Effector memory CD8-positive, alpha-beta T cell (primary cell): ENCODE measurements around the gene RNGTT.

Source experiments
- ATAC-seq: fragments of 150-1000 bp; cut with Tn5 transposase; replicated peaks from 2 replicates; pipeline ENCODE4 v1.10.0; 2021; ENCODE audit warnings: mild to moderate bottlenecking, moderate library complexity
- DNase-seq, 3 experiments: peaks; one replicate each; pipeline ENCODE4 v3.0.0; 2021
- H3K27ac Mint-ChIP-seq, 2 donors: one replicate each; pipeline ENCODE4 v1.8.0; 2022; ENCODE audit warnings: mild to moderate bottlenecking in 2 of 2, mixed read lengths in 2 of 2, moderate library complexity in 2 of 2
- H3K27me3 Mint-ChIP-seq, 2 donors: one replicate each; pipeline ENCODE4 v1.8.0; 2022; ENCODE audit warnings: mixed read lengths in 2 of 2
- H3K36me3 Mint-ChIP-seq: one replicate; pipeline ENCODE4 v1.8.0; 2022; ENCODE audit warnings: mild to moderate bottlenecking, moderate library complexity, mixed read lengths; ENCODE audit not compliant: insufficient read depth
- H3K4me1 Mint-ChIP-seq, 2 donors: one replicate each; pipeline ENCODE4 v1.8.0; 2022; ENCODE audit warnings: low read depth in 2 of 2, mixed read lengths in 2 of 2
- H3K4me3 Mint-ChIP-seq, 2 donors: one replicate each; pipeline ENCODE4 v1.8.0; 2022; ENCODE audit warnings: mild to moderate bottlenecking in 2 of 2, mixed read lengths in 2 of 2, moderate library complexity in 2 of 2
- H3K9me3 Mint-ChIP-seq, 2 donors: one replicate each; pipeline ENCODE4 v1.8.0; 2022; ENCODE audit warnings: mixed read lengths in 2 of 2
- total RNA-seq, 9 experiments: gene quantifications; one replicate each; lab custom pipeline; 2026; lab: John Stamatoyannopoulos, UW

Gene RNGTT
- 50.3 to 76.8 (median 68.0) reads per million in 9 experiments for total RNA-seq

GRCh38 chr6:88963139-88964090 lies at the start of gene RNGTT:
Gene RNGTT, minus strand, starts transcription at chr6:88963618. Its CDS starts 209 bp downstream, at chr6:88963409.
- H3K27me3 Mint-ChIP-seq: no peaks in the 10 kb centered on the region
- peak within 1 kb of the TSS; percentile 94 to 95 for H3K27ac Mint-ChIP-seq
- DNase-seq: peak; percentile 95 to 96 (median 96)
- H3K4me1 Mint-ChIP-seq: peaks cover 26 to 29% of the 10 kb centered on the region in 2 donors
- no peaks in the 10 kb centered on the region for H3K9me3 Mint-ChIP-seq
- H3K36me3 Mint-ChIP-seq: peaks cover 12% of the 10 kb centered on the region
- peak; percentile 98 for ATAC-seq
- H3K4me3 Mint-ChIP-seq: peak within 1 kb of the TSS; percentile 96 to 97

- no peaks in the 10 kb centered on the region for H3K36me3 Mint-ChIP-seq
- H3K4me3 Mint-ChIP-seq: no peak overlapping the region
- peaks cover 3% of the 10 kb centered on the region in 2 donors for H3K4me1 Mint-ChIP-seq
- no peak overlapping the region for H3K27ac Mint-ChIP-seq
- ATAC-seq: no peak
- no peaks in the 10 kb centered on the region for H3K9me3 Mint-ChIP-seq
- no peak for DNase-seq
- peaks cover 0 to 8% of the 10 kb centered on the region in 2 donors for H3K27me3 Mint-ChIP-seq
Measured at GRCh38 chr6:89011436-89011835, 48.0 kb upstream of the RNGTT start.

GRCh38 chr6:89010825-89011224 lies 47.4 kb upstream of the RNGTT start:
- Mint-ChIP-seq H3K27me3 (peaks cover 0 to 8% of the 10 kb centered on the region in 2 donors), H3K9me3 (no peaks in the 10 kb centered on the region), H3K4me3 (no peak overlapping the region), H3K4me1 (peaks cover 3% of the 10 kb centered on the region in 2 donors), H3K36me3 (no peaks in the 10 kb centered on the region), H3K27ac (no peak overlapping the region)
- DNase-seq (no peak), ATAC-seq (no peak)

- peaks cover 0 to 8% of the 10 kb centered on the region in 2 donors for H3K27me3 Mint-ChIP-seq
- DNase-seq: no peak
Measured at GRCh38 chr6:89009624-89010059, 46.2 kb upstream of the RNGTT start.

GRCh38 chr6:89008815-89009374 lies 45.5 kb upstream of the RNGTT start:
- no peaks in the 10 kb centered on the region for H3K36me3 Mint-ChIP-seq
- DNase-seq (no peak), ATAC-seq (no peak)
- no peak overlapping the region for H3K4me3 Mint-ChIP-seq
- H3K27me3 Mint-ChIP-seq: peaks cover 0 to 8% of the 10 kb centered on the region in 2 donors
- no peak overlapping the region for H3K27ac Mint-ChIP-seq
- H3K9me3 Mint-ChIP-seq: no peaks in the 10 kb centered on the region
- H3K4me1 Mint-ChIP-seq: peaks cover 3% of the 10 kb centered on the region in 2 donors

More at GRCh38 chr6:89009624-89010059, 46.2 kb upstream of the RNGTT start:
- Mint-ChIP-seq H3K36me3 (no peaks in the 10 kb centered on the region), H3K4me1 (peaks cover 3% of the 10 kb centered on the region in 2 donors), H3K4me3 (no peak overlapping the region), H3K9me3 (no peaks in the 10 kb centered on the region), H3K27ac (no peak overlapping the region)
- ATAC-seq: no peak

- peaks cover 0 to 8% of the 10 kb centered on the region in 2 donors for H3K27me3 Mint-ChIP-seq
- no peak for DNase-seq
- ATAC-seq: no peak
- H3K4me3 Mint-ChIP-seq: no peak overlapping the region
- H3K36me3 Mint-ChIP-seq: no peaks in the 10 kb centered on the region
- peaks cover 3% of the 10 kb centered on the region in 2 donors for H3K4me1 Mint-ChIP-seq
- H3K27ac Mint-ChIP-seq: no peak overlapping the region
- no peaks in the 10 kb centered on the region for H3K9me3 Mint-ChIP-seq
Measured at GRCh38 chr6:89008001-89008814, 44.8 kb upstream of the RNGTT start.

- H3K27ac Mint-ChIP-seq: no peak overlapping the region
- H3K27me3 Mint-ChIP-seq: peaks cover 0 to 8% of the 10 kb centered on the region in 2 donors
- peaks cover 3% of the 10 kb centered on the region in 2 donors for H3K4me1 Mint-ChIP-seq
- H3K36me3 Mint-ChIP-seq: no peaks in the 10 kb centered on the region
- DNase-seq: no peak
- no peak for ATAC-seq
- H3K4me3 Mint-ChIP-seq: no peak overlapping the region
- no peaks in the 10 kb centered on the region for H3K9me3 Mint-ChIP-seq
Measured at GRCh38 chr6:89007209-89008000, 44.0 kb upstream of the RNGTT start.

- no peak for ATAC-seq
- DNase-seq: no peak
- no peak overlapping the region for H3K4me3 Mint-ChIP-seq
- no peak overlapping the region for H3K27ac Mint-ChIP-seq
- peaks cover 0 to 2% of the 10 kb centered on the region in 2 donors for H3K4me1 Mint-ChIP-seq
- H3K9me3 Mint-ChIP-seq: no peaks in the 10 kb centered on the region
- no peaks in the 10 kb centered on the region for H3K27me3 Mint-ChIP-seq
- no peaks in the 10 kb centered on the region for H3K36me3 Mint-ChIP-seq
Measured at GRCh38 chr6:89002523-89002922, 39.1 kb upstream of the RNGTT start.

GRCh38 chr6:88997327-88997726 lies 33.9 kb upstream of the RNGTT start:
- Mint-ChIP-seq H3K4me3 (no peak overlapping the region), H3K27ac (no peak overlapping the region)
- ATAC-seq: no peak

GRCh38 chr6:88992741-88993552 lies 29.5 kb upstream of the RNGTT start:
- Mint-ChIP-seq H3K4me1 (no peaks in the 10 kb centered on the region), H3K9me3 (no peaks in the 10 kb centered on the region), H3K27ac (no peak overlapping the region), H3K4me3 (no peak overlapping the region), H3K36me3 (no peaks in the 10 kb centered on the region), H3K27me3 (no peaks in the 10 kb centered on the region)
- DNase-seq (no peak), ATAC-seq (no peak)

More at GRCh38 chr6:88997327-88997726, 33.9 kb upstream of the RNGTT start:
- H3K4me1 Mint-ChIP-seq: no peaks in the 10 kb centered on the region
- no peaks in the 10 kb centered on the region for H3K36me3 Mint-ChIP-seq
- no peaks in the 10 kb centered on the region for H3K27me3 Mint-ChIP-seq
- H3K9me3 Mint-ChIP-seq: no peaks in the 10 kb centered on the region
- DNase-seq: no peak

- ATAC-seq (no peak), DNase-seq (no peak)
- Mint-ChIP-seq H3K27me3 (no peaks in the 10 kb centered on the region), H3K9me3 (no peaks in the 10 kb centered on the region), H3K4me3 (no peak overlapping the region), H3K4me1 (no peaks in the 10 kb centered on the region), H3K27ac (no peak overlapping the region), H3K36me3 (no peaks in the 10 kb centered on the region)
Measured at GRCh38 chr6:88989215-88989614, 25.8 kb upstream of the RNGTT start.

- Mint-ChIP-seq H3K36me3 (peaks cover 3% of the 10 kb centered on the region), H3K9me3 (no peaks in the 10 kb centered on the region), H3K4me1 (no peaks in the 10 kb centered on the region), H3K4me3 (no peak overlapping the region), H3K27ac (no peak overlapping the region), H3K27me3 (no peaks in the 10 kb centered on the region)
- ATAC-seq (no peak), DNase-seq (no peak)
Measured at GRCh38 chr6:88987922-88988321, 24.5 kb upstream of the RNGTT start.
